SK-N-SH (cell line): ENCODE measurements around the gene GANAB. TPM values are rescaled to one million over a fixed set of nuclear protein-coding genes. Genes with fewer than 3 reads are reported as not detected.
A peak's percentile ranks its signal among the peaks of the same experiment; 100 is the strongest.

Source experiments
- CTCF ChIA-PET: fragments of 300-600, 350-600 bp; formaldehyde crosslinking; extraction: SDS; loops from one replicate; lab custom pipeline; 2021; lab: Yijun Ruan, JAX
- POLR2A ChIA-PET: fragments of 350-600 bp; sonication (Branson Sonifier 250); formaldehyde crosslinking; extraction: SDS; loops from one replicate; lab custom pipeline; 2020; ENCODE audit warnings: antibody characterized with exemption, inconsistent platforms; lab: Yijun Ruan, JAX
- DNase-seq: peaks from one replicate; pipeline ENCODE4 v3.0.0; 2012
- H2AFZ ChIP-seq: fragments of 200-600 bp; sonication (generic); 2 replicates; pipeline ENCODE4 v1.8.1; 2016; ENCODE audit warnings: antibody characterized with exemption, mild to moderate bottlenecking, low read depth
- H3F3A ChIP-seq: fragments of 200-600 bp; sonication (generic); replicated peaks from 2 replicates; pipeline ENCODE3; 2016; ENCODE audit warnings: antibody characterized with exemption, mild to moderate bottlenecking; ENCODE audit not compliant: insufficient read depth
- H3K27ac ChIP-seq, 2 experiments: fragments of 200-500 bp in 1 of 2; fragments of 200-600 bp in 1 of 2; sonication (Bioruptor generic) in 1 of 2; sonication (generic), shearing (Covaris generic) in 1 of 2; 2 replicates each; pipeline versions ENCODE4 v1.5.1 to v1.6.1; 2014 to 2016; ENCODE audit warnings: low read depth in 2 of 2, inconsistent platforms in 1 of 2, low read length in 1 of 2, mild to moderate bottlenecking in 1 of 2, mixed read lengths in 1 of 2
- H3K27me3 ChIP-seq: fragments of 200-600 bp; sonication (generic), shearing (Covaris generic); 2 replicates; pipeline ENCODE4 v1.6.1; 2016; ENCODE audit warnings: mixed run types; ENCODE audit not compliant: insufficient read depth
- H3K36me3 ChIP-seq, 2 experiments: fragments of 200-500 bp in 1 of 2; fragments of 200-600 bp in 1 of 2; sonication (Bioruptor generic) in 1 of 2; sonication (generic) in 1 of 2; replicated peaks in 1 of 2; 2 replicates each; pipeline versions ENCODE3 to v1.5.1; 2014 to 2016; ENCODE audit warnings: low read length in 1 of 2, mild to moderate bottlenecking in 1 of 2; ENCODE audit not compliant: insufficient read depth in 2 of 2, control insufficient read depth in 1 of 2
- H3K4me1 ChIP-seq, 2 experiments: fragments of 200-500 bp in 1 of 2; fragments of 200-600 bp in 1 of 2; sonication (Bioruptor generic) in 1 of 2; sonication (generic), shearing (Covaris generic) in 1 of 2; 2 replicates each; pipeline versions ENCODE4 v1.5.1 to v1.6.1; 2014 to 2016; ENCODE audit warnings: low read depth in 1 of 2, low read length in 1 of 2, mixed run types in 1 of 2; ENCODE audit not compliant: insufficient read depth in 2 of 2, control insufficient read depth in 1 of 2
- H3K4me2 ChIP-seq: fragments of 200-600 bp; sonication (generic), shearing (Covaris generic); 2 replicates; pipeline ENCODE4 v1.6.1; 2017; ENCODE audit warnings: mixed run types
- H3K4me3 ChIP-seq, 2 experiments: fragments of 200-500 bp in 1 of 2; fragments of 200-600 bp in 1 of 2; sonication (Bioruptor generic) in 1 of 2; sonication (generic), shearing (Covaris generic) in 1 of 2; 2 replicates each; pipeline versions ENCODE4 v1.5.1 to v1.8.1; 2014 to 2016; ENCODE audit warnings: low read depth in 2 of 2, inconsistent platforms in 1 of 2, low read length in 1 of 2, mild to moderate bottlenecking in 1 of 2, mixed read lengths in 1 of 2, moderate library complexity in 1 of 2
- H3K79me2 ChIP-seq: fragments of 200-600 bp; sonication (generic); 2 replicates; pipeline ENCODE4 v1.8.1; 2017; ENCODE audit warnings: mild to moderate bottlenecking; ENCODE audit not compliant: insufficient read depth
- H3K9ac ChIP-seq: fragments of 200-600 bp; sonication (generic); 2 replicates; pipeline ENCODE4 v1.6.1; 2017; ENCODE audit warnings: mixed run types
- H3K9me2 ChIP-seq: fragments of 200-600 bp; sonication (generic); 2 replicates; pipeline ENCODE4 v1.6.1; 2017; ENCODE audit warnings: mixed run types
- H3K9me3 ChIP-seq: fragments of 200-600 bp; sonication (generic); 2 replicates; pipeline ENCODE4 v1.6.1; 2017; ENCODE audit warnings: mixed run types, mild to moderate bottlenecking, moderate library complexity
- H4K20me1 ChIP-seq: fragments of 200-600 bp; sonication (generic); 2 replicates; pipeline ENCODE4 v1.6.1; 2017; ENCODE audit warnings: mild to moderate bottlenecking, mixed run types; ENCODE audit not compliant: insufficient read depth
- CHD2 ChIP-seq: fragments of 150-350 bp; IDR thresholded peaks from 2 replicates; pipeline ENCODE4 v1.6.1; 2018; ENCODE audit warnings: low read length; ENCODE audit not compliant: partially characterized antibody
- ELF1 ChIP-seq: IDR thresholded peaks from 2 replicates; pipeline ENCODE4 v1.4.0; 2012
- EZH2phosphoT487 ChIP-seq: fragments of 200-600 bp; sonication (generic); IDR thresholded peaks from 2 replicates; pipeline ENCODE4 v1.6.1; 2017; ENCODE audit warnings: low read depth, mixed run types, mild to moderate bottlenecking, antibody characterized with exemption, moderate library complexity, borderline replicate concordance
- FOSL2 ChIP-seq: IDR thresholded peaks from 2 replicates; pipeline ENCODE4 v1.4.0; 2012; ENCODE audit warnings: low read depth, mild to moderate bottlenecking, moderate library complexity, borderline replicate concordance
- GATA2 ChIP-seq: sonication (generic); formaldehyde crosslinking; IDR thresholded peaks from 2 replicates; pipeline ENCODE4 v1.5.0; 2020; ENCODE audit warnings: mild to moderate bottlenecking, missing genetic modification reagents
- MAX ChIP-seq: IDR thresholded peaks from 2 replicates; pipeline ENCODE4 v1.4.0; 2012; ENCODE audit warnings: low read depth
- MXI1 ChIP-seq: IDR thresholded peaks from 2 replicates; pipeline ENCODE4 v1.6.1; 2012; ENCODE audit warnings: mild to moderate bottlenecking, low read depth, low read length, improper control_type of control experiment
- NFIC ChIP-seq: IDR thresholded peaks from 2 replicates; pipeline ENCODE4 v1.4.0; 2012; ENCODE audit warnings: borderline replicate concordance
- NRF1 ChIP-seq: IDR thresholded peaks from 2 replicates; pipeline ENCODE4 v1.6.1; 2012; ENCODE audit warnings: low read depth, mild to moderate bottlenecking, low read length
- POLR2AphosphoS5 ChIP-seq: IDR thresholded peaks from 2 replicates; pipeline ENCODE4 v1.6.1; 2012; ENCODE audit warnings: low read depth, low read length
- RAD21 ChIP-seq: IDR thresholded peaks from 2 replicates; pipeline ENCODE4 v1.6.1; 2012; ENCODE audit warnings: mild to moderate bottlenecking, low read length
- RFX5 ChIP-seq: IDR thresholded peaks from 2 replicates; pipeline ENCODE4 v1.6.1; 2012; ENCODE audit warnings: mild to moderate bottlenecking, improper control_type of control experiment, low read length
- RXRA ChIP-seq: IDR thresholded peaks from 2 replicates; pipeline ENCODE4 v1.4.0; 2012; ENCODE audit warnings: low read depth, mild to moderate bottlenecking, borderline replicate concordance
- SMC3 ChIP-seq: IDR thresholded peaks from 2 replicates; pipeline ENCODE4 v1.6.1; 2012; ENCODE audit warnings: low read depth, low read length, improper control_type of control experiment
- TAF1 ChIP-seq: IDR thresholded peaks from 2 replicates; pipeline ENCODE4 v1.6.1; 2012; ENCODE audit warnings: low read depth, mild to moderate bottlenecking, low read length, moderate library complexity, borderline replicate concordance
- TEAD4 ChIP-seq: IDR thresholded peaks from 2 replicates; pipeline ENCODE4 v1.4.0; 2012; ENCODE audit warnings: mild to moderate bottlenecking, borderline replicate concordance; ENCODE audit not compliant: insufficient read depth
- USF1 ChIP-seq: IDR thresholded peaks from 2 replicates; pipeline ENCODE4 v1.4.0; 2012; ENCODE audit warnings: low read depth, borderline replicate concordance
- YY1 ChIP-seq: IDR thresholded peaks from 2 replicates; pipeline ENCODE4 v1.4.0; 2012; ENCODE audit warnings: low read depth, mild to moderate bottlenecking
- WGBS: methylation state at CpG from one replicate; pipeline ENCODE4 v1.1.6; 2017; ENCODE audit warnings: low lambda C conversion rate; 5-methylcytosine and 5-hydroxymethylcytosine counted together
- polyA plus RNA-seq, 3 experiments: library from polyadenylated mRNA; depleted of rRNA; stranded (reverse); fragments of >200 nt; gene quantifications; 2 replicates each; pipeline ENCODE4 v1.2.3, GENCODE V29; 2012
- TF ChIP-seq, protein P1 (sequence below): fragments of 150-350 bp; IDR thresholded peaks from 2 replicates; pipeline ENCODE4 v1.6.1; 2016; ENCODE audit warnings: mild to moderate bottlenecking, low read depth, low read length
- TF ChIP-seq, protein P2 (sequence below): IDR thresholded peaks from 2 replicates; pipeline ENCODE4 v1.6.1; 2012; ENCODE audit warnings: mild to moderate bottlenecking, low read depth, low read length, moderate library complexity
- TF ChIP-seq, protein P3 (sequence below): IDR thresholded peaks from 2 replicates; pipeline ENCODE4; 2012
- TF ChIP-seq, protein P4 (sequence below): fragments of 200-600 bp; sonication (generic); IDR thresholded peaks from 2 replicates; pipeline ENCODE4 v1.6.1; 2017; ENCODE audit warnings: antibody characterized with exemption, mild to moderate bottlenecking, moderate library complexity

GANAB gene
- polyA plus RNA-seq, 1 of the 3 experiments (the other 2 are of a cell fraction) = 275 TPM

DNA sequence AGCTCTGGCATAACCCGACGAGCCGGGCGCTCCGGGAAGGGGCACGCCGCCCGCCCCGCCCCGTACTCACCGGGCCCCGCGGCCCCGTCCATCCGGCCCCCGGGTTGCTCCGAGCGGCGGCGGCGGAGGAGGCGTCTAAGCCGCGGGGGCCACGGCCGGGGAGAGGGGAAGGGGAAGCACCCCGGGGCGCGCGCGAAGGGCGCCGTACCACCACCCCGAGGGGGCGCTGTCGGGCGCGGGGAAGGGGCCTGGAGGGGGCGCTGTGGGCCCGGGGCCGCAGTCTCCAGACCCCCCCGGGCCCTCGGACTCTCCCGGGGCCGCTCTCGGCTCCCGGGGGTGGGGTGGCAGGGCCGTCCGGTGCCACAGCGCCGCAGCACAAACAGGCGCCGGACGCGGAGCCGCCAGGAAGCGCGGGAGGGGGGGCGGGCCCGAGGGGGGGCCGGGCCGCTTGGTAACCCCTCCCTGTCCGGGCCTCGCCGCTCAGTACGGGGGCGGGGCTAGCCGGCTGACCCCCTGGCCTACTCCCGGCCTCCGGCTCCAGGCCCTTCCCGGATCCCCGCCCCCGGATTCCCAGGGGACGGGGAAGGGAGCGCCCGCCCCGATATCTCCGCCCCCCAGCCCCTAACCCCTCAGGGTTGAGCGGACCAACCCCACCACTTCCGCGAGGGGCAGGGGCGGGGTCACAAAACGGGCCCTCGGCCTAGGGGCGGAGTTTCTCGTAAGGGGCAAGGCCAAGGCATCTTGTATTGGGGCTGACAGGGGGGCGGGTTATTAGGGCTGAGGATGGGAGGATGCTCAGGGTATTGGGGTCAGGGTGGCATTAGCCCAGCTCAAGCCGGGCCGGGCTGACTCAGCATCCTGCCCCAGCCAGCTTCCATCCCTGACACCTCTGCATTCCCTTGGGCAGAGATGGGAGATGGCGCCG lies 33.8 kb downstream of the GANAB start, which contains the start of the genes EML3 and ROM1:
TSS of gene EML3 (minus strand) at position 410 of the 925 bp plus-strand sequence. CDS start at position 92, 318 bp downstream.
TSS of gene ROM1 (plus strand) at position 892 of the 925 bp plus-strand sequence. CDS start at position 917, 25 bp downstream.
- Histone ChIP-seq H3K9me2 (no peaks in the 10 kb centered on the region), H3K79me2 (peaks cover 17% of the 10 kb centered on the region; the same call in 1 of the 2 replicates), H3K4me1 (peaks cover 4 to 24% of the 10 kb centered on the region in 2 experiments; a peak in 2 of 4 replicates), H2AFZ (peak within 1 kb of the TSS; percentile 76), H3K4me3 (peak within 1 kb of the TSS; percentile 71 to 81), H3K27me3 (no peaks in the 10 kb centered on the region), H3K27ac (peak within 1 kb of the TSS; percentile 70 to 92), H3K4me2 (peak within 1 kb of the TSS; percentile 82), H4K20me1 (no peaks in the 10 kb centered on the region), H3K9ac (peak within 1 kb of the TSS; percentile 70), H3F3A (peaks cover 27% of the 10 kb centered on the region), H3K9me3 (no peaks in the 10 kb centered on the region), H3K36me3 (peaks cover 14 to 24% of the 10 kb centered on the region in 2 experiments)
- DNase-seq = peak; percentile 97
- WGBS = 1% methylated on average over 13 of the region's 91 CpGs
- ChIA-PET CTCF (interaction anchor here (0.7 to 6.9 kb wide), 22 partner anchors 9 to 218 kb away, joined by 3 to 69 read pairs (median 4); partner anchors contain the start of genes B3GAT3, C11orf98, CSKMT and LBHD1), POLR2A (interaction anchor here (0.5 to 2.7 kb wide), 10 partner anchors 9 to 340 kb away, joined by 3 to 18 read pairs (median 6); partner anchors contain the start of genes B3GAT3, C11orf98, CSKMT and EEF1G)
- no peak for TF ChIP-seq MXI1
- TF ChIP-seq RAD21 = no peak; the same call in 1 of the 2 replicates
- TF ChIP-seq, protein P1, sequence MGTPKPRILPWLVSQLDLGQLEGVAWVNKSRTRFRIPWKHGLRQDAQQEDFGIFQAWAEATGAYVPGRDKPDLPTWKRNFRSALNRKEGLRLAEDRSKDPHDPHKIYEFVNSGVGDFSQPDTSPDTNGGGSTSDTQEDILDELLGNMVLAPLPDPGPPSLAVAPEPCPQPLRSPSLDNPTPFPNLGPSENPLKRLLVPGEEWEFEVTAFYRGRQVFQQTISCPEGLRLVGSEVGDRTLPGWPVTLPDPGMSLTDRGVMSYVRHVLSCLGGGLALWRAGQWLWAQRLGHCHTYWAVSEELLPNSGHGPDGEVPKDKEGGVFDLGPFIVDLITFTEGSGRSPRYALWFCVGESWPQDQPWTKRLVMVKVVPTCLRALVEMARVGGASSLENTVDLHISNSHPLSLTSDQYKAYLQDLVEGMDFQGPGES = no peak
- TF ChIP-seq GATA2 (CRISPR knock-in tag) = no peak
- TF ChIP-seq, protein P2, sequence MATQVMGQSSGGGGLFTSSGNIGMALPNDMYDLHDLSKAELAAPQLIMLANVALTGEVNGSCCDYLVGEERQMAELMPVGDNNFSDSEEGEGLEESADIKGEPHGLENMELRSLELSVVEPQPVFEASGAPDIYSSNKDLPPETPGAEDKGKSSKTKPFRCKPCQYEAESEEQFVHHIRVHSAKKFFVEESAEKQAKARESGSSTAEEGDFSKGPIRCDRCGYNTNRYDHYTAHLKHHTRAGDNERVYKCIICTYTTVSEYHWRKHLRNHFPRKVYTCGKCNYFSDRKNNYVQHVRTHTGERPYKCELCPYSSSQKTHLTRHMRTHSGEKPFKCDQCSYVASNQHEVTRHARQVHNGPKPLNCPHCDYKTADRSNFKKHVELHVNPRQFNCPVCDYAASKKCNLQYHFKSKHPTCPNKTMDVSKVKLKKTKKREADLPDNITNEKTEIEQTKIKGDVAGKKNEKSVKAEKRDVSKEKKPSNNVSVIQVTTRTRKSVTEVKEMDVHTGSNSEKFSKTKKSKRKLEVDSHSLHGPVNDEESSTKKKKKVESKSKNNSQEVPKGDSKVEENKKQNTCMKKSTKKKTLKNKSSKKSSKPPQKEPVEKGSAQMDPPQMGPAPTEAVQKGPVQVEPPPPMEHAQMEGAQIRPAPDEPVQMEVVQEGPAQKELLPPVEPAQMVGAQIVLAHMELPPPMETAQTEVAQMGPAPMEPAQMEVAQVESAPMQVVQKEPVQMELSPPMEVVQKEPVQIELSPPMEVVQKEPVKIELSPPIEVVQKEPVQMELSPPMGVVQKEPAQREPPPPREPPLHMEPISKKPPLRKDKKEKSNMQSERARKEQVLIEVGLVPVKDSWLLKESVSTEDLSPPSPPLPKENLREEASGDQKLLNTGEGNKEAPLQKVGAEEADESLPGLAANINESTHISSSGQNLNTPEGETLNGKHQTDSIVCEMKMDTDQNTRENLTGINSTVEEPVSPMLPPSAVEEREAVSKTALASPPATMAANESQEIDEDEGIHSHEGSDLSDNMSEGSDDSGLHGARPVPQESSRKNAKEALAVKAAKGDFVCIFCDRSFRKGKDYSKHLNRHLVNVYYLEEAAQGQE = no peak
- TF ChIP-seq YY1 = 0 out of 2 replicates have a peak, but pooled peaks have one; percentile 5
- no peak; the same call in 1 of the 2 replicates for TF ChIP-seq FOSL2
- TF ChIP-seq, protein P3, sequence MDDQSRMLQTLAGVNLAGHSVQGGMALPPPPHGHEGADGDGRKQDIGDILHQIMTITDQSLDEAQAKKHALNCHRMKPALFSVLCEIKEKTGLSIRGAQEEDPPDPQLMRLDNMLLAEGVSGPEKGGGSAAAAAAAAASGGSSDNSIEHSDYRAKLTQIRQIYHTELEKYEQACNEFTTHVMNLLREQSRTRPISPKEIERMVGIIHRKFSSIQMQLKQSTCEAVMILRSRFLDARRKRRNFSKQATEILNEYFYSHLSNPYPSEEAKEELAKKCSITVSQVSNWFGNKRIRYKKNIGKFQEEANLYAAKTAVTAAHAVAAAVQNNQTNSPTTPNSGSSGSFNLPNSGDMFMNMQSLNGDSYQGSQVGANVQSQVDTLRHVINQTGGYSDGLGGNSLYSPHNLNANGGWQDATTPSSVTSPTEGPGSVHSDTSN = 0 out of 2 replicates have a peak, but pooled peaks have one; percentile 5
- 0 out of 2 replicates have a peak, but pooled peaks have one; percentile 18 for TF ChIP-seq ELF1
- no peak for TF ChIP-seq EZH2phosphoT487
- TF ChIP-seq RFX5 = no peak
- TF ChIP-seq USF1 = no peak
- TF ChIP-seq TEAD4 = 0 out of 2 replicates have a peak, but pooled peaks have one; percentile 6
- TF ChIP-seq RXRA = no peak
- TF ChIP-seq, protein P4, sequence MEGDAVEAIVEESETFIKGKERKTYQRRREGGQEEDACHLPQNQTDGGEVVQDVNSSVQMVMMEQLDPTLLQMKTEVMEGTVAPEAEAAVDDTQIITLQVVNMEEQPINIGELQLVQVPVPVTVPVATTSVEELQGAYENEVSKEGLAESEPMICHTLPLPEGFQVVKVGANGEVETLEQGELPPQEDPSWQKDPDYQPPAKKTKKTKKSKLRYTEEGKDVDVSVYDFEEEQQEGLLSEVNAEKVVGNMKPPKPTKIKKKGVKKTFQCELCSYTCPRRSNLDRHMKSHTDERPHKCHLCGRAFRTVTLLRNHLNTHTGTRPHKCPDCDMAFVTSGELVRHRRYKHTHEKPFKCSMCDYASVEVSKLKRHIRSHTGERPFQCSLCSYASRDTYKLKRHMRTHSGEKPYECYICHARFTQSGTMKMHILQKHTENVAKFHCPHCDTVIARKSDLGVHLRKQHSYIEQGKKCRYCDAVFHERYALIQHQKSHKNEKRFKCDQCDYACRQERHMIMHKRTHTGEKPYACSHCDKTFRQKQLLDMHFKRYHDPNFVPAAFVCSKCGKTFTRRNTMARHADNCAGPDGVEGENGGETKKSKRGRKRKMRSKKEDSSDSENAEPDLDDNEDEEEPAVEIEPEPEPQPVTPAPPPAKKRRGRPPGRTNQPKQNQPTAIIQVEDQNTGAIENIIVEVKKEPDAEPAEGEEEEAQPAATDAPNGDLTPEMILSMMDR = peak; percentile 76
- no peak for TF ChIP-seq NRF1
- TF ChIP-seq CHD2 = no peak
- no peak; the same call in 1 of the 2 replicates for TF ChIP-seq MAX
- no peak; the same call in 1 of the 2 replicates for TF ChIP-seq TAF1
- TF ChIP-seq POLR2AphosphoS5 = peak; percentile 16; the same call in 1 of the 2 replicates
- peak; percentile 13; the same call in 1 of the 2 replicates for TF ChIP-seq SMC3
- no peak for TF ChIP-seq NFIC
